GM12874 (cell line): ENCODE measurements around the gene GLT8D2.

ENCODE experiments used
- TF ChIP-seq, protein P1 (sequence below): IDR thresholded peaks from 2 replicates; pipeline ENCODE4 v1.5.1; 2011; ENCODE audit warnings: low read depth, mild to moderate bottlenecking, control low read depth, low read length, moderate library complexity; ENCODE audit not compliant: insufficient read depth

Gene GLT8D2

DNA sequence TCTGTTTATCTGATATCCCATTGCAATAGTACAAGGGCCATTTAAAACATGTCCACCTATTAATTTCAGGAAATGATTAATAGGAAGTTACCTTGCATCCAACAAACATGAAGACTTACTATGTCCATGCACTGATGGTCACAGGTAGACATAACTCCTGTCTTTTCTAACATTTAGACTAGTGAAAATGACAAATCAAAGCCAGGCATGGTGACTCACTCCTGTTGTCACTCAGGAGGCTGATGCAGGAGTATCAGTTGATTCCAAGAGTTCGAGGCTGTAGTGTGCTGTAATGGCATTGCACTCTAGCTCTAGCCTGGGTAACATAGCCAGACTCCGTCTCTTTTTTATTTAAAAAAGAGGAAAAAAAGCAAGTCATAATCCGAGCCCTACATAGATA, 105.0 kb downstream of the GLT8D2 start:
- TF ChIP-seq, protein P1, sequence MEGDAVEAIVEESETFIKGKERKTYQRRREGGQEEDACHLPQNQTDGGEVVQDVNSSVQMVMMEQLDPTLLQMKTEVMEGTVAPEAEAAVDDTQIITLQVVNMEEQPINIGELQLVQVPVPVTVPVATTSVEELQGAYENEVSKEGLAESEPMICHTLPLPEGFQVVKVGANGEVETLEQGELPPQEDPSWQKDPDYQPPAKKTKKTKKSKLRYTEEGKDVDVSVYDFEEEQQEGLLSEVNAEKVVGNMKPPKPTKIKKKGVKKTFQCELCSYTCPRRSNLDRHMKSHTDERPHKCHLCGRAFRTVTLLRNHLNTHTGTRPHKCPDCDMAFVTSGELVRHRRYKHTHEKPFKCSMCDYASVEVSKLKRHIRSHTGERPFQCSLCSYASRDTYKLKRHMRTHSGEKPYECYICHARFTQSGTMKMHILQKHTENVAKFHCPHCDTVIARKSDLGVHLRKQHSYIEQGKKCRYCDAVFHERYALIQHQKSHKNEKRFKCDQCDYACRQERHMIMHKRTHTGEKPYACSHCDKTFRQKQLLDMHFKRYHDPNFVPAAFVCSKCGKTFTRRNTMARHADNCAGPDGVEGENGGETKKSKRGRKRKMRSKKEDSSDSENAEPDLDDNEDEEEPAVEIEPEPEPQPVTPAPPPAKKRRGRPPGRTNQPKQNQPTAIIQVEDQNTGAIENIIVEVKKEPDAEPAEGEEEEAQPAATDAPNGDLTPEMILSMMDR = no peak
